Trophoblast cell (in vitro differentiated cells and primary cell): ENCODE results near the gene EMILIN1.

ENCODE experiments used
- DNase-seq, 2 donors: peaks; one replicate each; pipeline ENCODE4 v3.0.0-alpha.2; 2016
- H2AFZ ChIP-seq: 2 replicates; pipeline ENCODE4 v1.6.1; 2013; ENCODE audit warnings: low read length, moderate library complexity, mild to moderate bottlenecking; ENCODE audit not compliant: insufficient read depth, poor library complexity
- H2AK5ac ChIP-seq: 2 replicates; pipeline ENCODE4 v1.6.1; 2013; ENCODE audit warnings: mild to moderate bottlenecking, low read length
- H2BK120ac ChIP-seq: 2 replicates; pipeline ENCODE4 v1.6.1; 2013; ENCODE audit warnings: low read length, mild to moderate bottlenecking, moderate library complexity; ENCODE audit not compliant: insufficient read depth, poor library complexity
- H2BK12ac ChIP-seq: 2 replicates; pipeline ENCODE4 v1.6.1; 2013; ENCODE audit warnings: mild to moderate bottlenecking, low read length, moderate library complexity
- H2BK5ac ChIP-seq: 2 replicates; pipeline ENCODE4 v1.6.1; 2013; ENCODE audit warnings: low read length, low read depth, moderate library complexity, mild to moderate bottlenecking; ENCODE audit not compliant: poor library complexity
- H3K14ac ChIP-seq: 2 replicates; pipeline ENCODE4 v1.6.1; 2013; ENCODE audit warnings: mild to moderate bottlenecking, low read length
- H3K18ac ChIP-seq: 2 replicates; pipeline ENCODE4 v1.6.1; 2013; ENCODE audit warnings: mild to moderate bottlenecking, low read length
- H3K23ac ChIP-seq: 2 replicates; pipeline ENCODE4 v1.6.1; 2013; ENCODE audit warnings: low read length
- H3K27ac ChIP-seq: 2 replicates; pipeline ENCODE4 v1.5.1; 2013; ENCODE audit warnings: low read depth, mild to moderate bottlenecking, inconsistent platforms, low read length, moderate library complexity
- H3K27me3 ChIP-seq: 2 replicates; pipeline ENCODE4 v1.6.1; 2013; ENCODE audit warnings: inconsistent platforms, mild to moderate bottlenecking, low read length, moderate library complexity; ENCODE audit not compliant: insufficient read depth
- H3K36me3 ChIP-seq, 2 experiments: 1 replicate in 1 of 2; 2 replicates in 1 of 2; pipeline ENCODE4 v1.6.1; 2013; ENCODE audit warnings: low read length in 2 of 2, mild to moderate bottlenecking in 2 of 2, moderate library complexity in 1 of 2; ENCODE audit not compliant: insufficient read depth in 2 of 2, control insufficient read depth in 1 of 2
- H3K4ac ChIP-seq: 2 replicates; pipeline ENCODE4 v1.6.1; 2013; ENCODE audit warnings: low read depth, mild to moderate bottlenecking, low read length, moderate library complexity
- H3K4me1 ChIP-seq, 2 experiments: 1 replicate in 1 of 2; 2 replicates in 1 of 2; pipeline ENCODE4 v1.6.1; 2013; ENCODE audit warnings: low read length in 2 of 2, mild to moderate bottlenecking in 2 of 2, moderate library complexity in 1 of 2; ENCODE audit not compliant: insufficient read depth in 2 of 2, control insufficient read depth in 1 of 2
- H3K4me2 ChIP-seq: 2 replicates; pipeline ENCODE4 v1.6.1; 2013; ENCODE audit warnings: inconsistent platforms, mild to moderate bottlenecking, low read length, moderate library complexity
- H3K4me3 ChIP-seq: 2 replicates; pipeline ENCODE4 v1.5.1; 2013; ENCODE audit warnings: mild to moderate bottlenecking, low read depth, low read length, inconsistent platforms
- H3K79me1 ChIP-seq: one replicate; pipeline ENCODE4 v1.6.1; 2013; ENCODE audit warnings: low read length
- H3K79me2 ChIP-seq: 2 replicates; pipeline ENCODE4 v1.6.1; 2013; ENCODE audit warnings: low read length, mild to moderate bottlenecking; ENCODE audit not compliant: control insufficient read depth, insufficient read depth, poor library complexity
- H3K9ac ChIP-seq: 2 replicates; pipeline ENCODE4 v1.6.1; 2013; ENCODE audit warnings: mild to moderate bottlenecking, low read length
- H3K9me3 ChIP-seq: 2 replicates; pipeline ENCODE4 v1.6.1; 2013; ENCODE audit warnings: low read depth, mild to moderate bottlenecking, control low read depth, inconsistent platforms, low read length; ENCODE audit not compliant: insufficient read depth
- H4K12ac ChIP-seq: 2 replicates; pipeline ENCODE4 v1.6.1; 2013; ENCODE audit warnings: low read depth, mild to moderate bottlenecking, low read length, moderate library complexity
- H4K8ac ChIP-seq: 2 replicates; pipeline ENCODE4 v1.6.1; 2013; ENCODE audit warnings: low read depth, mild to moderate bottlenecking, low read length, moderate library complexity
- H4K91ac ChIP-seq: one replicate; pipeline ENCODE4 v1.6.1; 2013; ENCODE audit warnings: low read depth, mild to moderate bottlenecking, low read length, moderate library complexity
- WGBS: extraction: QIAGEN DNeasy Blood & Tissue Kit; methylation state at CpG from one replicate; pipeline ENCODE4 v1.1.7; 2013; ENCODE audit warnings: missing lambda C conversion rate; ENCODE audit not compliant: insufficient read length, insufficient coverage; ENCODE audit errors: extremely low coverage; 5-methylcytosine and 5-hydroxymethylcytosine counted together

EMILIN1 gene

DNA sequence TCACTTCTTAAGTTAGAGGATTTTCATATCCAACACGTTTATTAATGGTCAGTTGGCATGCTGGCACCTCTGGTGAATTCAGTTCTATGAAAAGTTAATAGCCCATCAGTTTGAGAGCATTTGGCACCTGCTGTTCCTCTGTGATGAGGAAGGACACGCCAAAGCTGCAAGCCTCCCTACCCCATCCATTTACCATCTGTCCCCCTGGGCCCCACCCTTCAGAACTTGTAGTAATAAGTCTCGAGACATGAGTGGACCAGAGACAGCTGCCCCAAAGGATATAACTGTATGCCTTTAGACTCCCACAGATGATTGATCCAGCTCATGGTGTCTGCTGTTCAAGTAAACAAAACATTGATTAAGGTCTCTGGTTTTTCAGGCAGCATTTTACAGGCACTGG lies 13.3 kb upstream of the EMILIN1 start:
- Histone ChIP-seq H4K12ac (no peak overlapping the region), H2BK120ac (no peak overlapping the region), H3K79me1 (no peaks in the 10 kb centered on the region), H3K9ac (no peak overlapping the region), H3K14ac (no peak overlapping the region), H3K4ac (no peak overlapping the region), H3K18ac (no peak overlapping the region), H2AFZ (no peak overlapping the region), H3K23ac (no peak overlapping the region), H3K36me3 (peaks cover 27 to 45% of the 10 kb centered on the region in 2 experiments), H4K91ac (no peak overlapping the region), H3K4me1 (peaks cover 0 to 6% of the 10 kb centered on the region in 2 experiments), H2AK5ac (no peak overlapping the region), H4K8ac (no peak overlapping the region), H2BK5ac (no peak overlapping the region), H3K4me2 (no peak overlapping the region), H2BK12ac (no peak overlapping the region), H3K27ac (no peak overlapping the region), H3K4me3 (no peak overlapping the region), H3K27me3 (no peaks in the 10 kb centered on the region), H3K9me3 (no peaks in the 10 kb centered on the region), H3K79me2 (peaks cover 3% of the 10 kb centered on the region)
- WGBS: no CpG with 5 or more reads among the region's 3 CpGs
- DNase-seq: no peak

DNA sequence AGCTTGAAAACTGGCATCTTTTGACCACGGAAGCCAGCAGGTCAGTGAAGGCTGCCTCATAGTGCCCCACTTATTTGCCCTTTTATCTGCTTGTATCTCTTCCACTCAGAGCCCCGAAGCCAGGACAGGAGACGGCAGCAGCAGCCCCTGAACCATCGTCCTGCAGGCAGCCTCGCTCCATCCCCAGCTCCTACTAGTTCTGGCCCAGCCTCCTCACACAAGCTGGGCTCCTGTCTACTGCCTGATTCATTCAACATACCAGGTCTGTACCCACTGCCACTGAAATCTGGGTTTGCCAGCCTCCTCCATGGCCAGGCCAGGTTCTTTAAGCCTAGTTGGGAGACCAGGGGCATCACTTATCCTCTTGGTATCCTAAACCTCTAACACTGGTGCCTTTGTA lies 11.0 kb upstream of the EMILIN1 start:
- Histone ChIP-seq H3K36me3 (peaks cover 28 to 42% of the 10 kb centered on the region in 2 experiments), H3K4me2 (no peak overlapping the region), H3K18ac (no peak overlapping the region), H3K27ac (no peak overlapping the region), H3K4me3 (no peak overlapping the region), H4K12ac (no peak overlapping the region), H2BK120ac (no peak overlapping the region), H3K4ac (no peak overlapping the region), H3K14ac (no peak overlapping the region), H4K91ac (no peak overlapping the region), H2AFZ (no peak overlapping the region), H3K23ac (no peak overlapping the region), H3K9me3 (no peaks in the 10 kb centered on the region), H2BK12ac (no peak overlapping the region), H3K27me3 (no peaks in the 10 kb centered on the region), H4K8ac (no peak overlapping the region), H3K9ac (no peak overlapping the region), H3K4me1 (peaks cover 3 to 15% of the 10 kb centered on the region in 2 experiments), H2AK5ac (no peak overlapping the region), H3K79me2 (peaks cover 21% of the 10 kb centered on the region), H2BK5ac (no peak overlapping the region), H3K79me1 (peaks cover 14% of the 10 kb centered on the region)
- WGBS: no CpG with 5 or more reads among the region's 5 CpGs
- no peak for DNase-seq

DNA sequence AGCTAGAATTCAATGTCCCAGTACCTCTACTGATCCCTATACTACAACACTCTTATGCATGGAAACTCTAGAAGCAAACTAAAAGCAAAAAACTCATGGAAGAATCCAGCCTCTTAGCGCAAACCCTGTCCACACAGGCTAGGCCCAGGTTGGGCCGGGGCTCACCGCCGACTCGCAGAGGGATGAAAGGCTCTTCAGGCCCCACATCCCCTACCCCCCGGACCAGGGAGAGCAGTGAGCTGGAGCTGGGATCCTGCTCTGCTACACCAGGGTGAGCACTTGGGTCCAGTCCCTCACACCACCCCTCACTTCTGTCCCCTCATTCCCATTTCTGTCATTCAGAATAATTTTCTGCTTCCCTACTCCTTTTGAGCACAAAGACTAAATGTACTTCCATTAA lies 9.0 kb upstream of the EMILIN1 start:
- no peak overlapping the region for H3K18ac ChIP-seq
- peaks cover 6 to 18% of the 10 kb centered on the region in 2 experiments for H3K4me1 ChIP-seq
- H2AFZ ChIP-seq: no peak overlapping the region
- no peak for DNase-seq
- peaks cover 19% of the 10 kb centered on the region for H3K79me1 ChIP-seq
- H2BK12ac ChIP-seq: no peak overlapping the region
- H3K9me3 ChIP-seq: no peaks in the 10 kb centered on the region
- H3K27me3 ChIP-seq: no peaks in the 10 kb centered on the region
- H4K91ac ChIP-seq: no peak overlapping the region
- no CpG with 5 or more reads among the region's 6 CpGs for WGBS
- H3K4me2 ChIP-seq: no peak overlapping the region
- no peak overlapping the region for H3K23ac ChIP-seq
- no peak overlapping the region for H2BK120ac ChIP-seq
- H3K4ac ChIP-seq: no peak overlapping the region
- no peak overlapping the region for H3K9ac ChIP-seq
- H3K36me3 ChIP-seq: peaks cover 28 to 42% of the 10 kb centered on the region in 2 experiments
- H3K4me3 ChIP-seq: no peak overlapping the region
- peaks cover 21% of the 10 kb centered on the region for H3K79me2 ChIP-seq
- no peak overlapping the region for H4K8ac ChIP-seq
- H4K12ac ChIP-seq: no peak overlapping the region
- H3K14ac ChIP-seq: no peak overlapping the region
- no peak overlapping the region for H3K27ac ChIP-seq
- H2BK5ac ChIP-seq: no peak overlapping the region
- H2AK5ac ChIP-seq: no peak overlapping the region

DNA sequence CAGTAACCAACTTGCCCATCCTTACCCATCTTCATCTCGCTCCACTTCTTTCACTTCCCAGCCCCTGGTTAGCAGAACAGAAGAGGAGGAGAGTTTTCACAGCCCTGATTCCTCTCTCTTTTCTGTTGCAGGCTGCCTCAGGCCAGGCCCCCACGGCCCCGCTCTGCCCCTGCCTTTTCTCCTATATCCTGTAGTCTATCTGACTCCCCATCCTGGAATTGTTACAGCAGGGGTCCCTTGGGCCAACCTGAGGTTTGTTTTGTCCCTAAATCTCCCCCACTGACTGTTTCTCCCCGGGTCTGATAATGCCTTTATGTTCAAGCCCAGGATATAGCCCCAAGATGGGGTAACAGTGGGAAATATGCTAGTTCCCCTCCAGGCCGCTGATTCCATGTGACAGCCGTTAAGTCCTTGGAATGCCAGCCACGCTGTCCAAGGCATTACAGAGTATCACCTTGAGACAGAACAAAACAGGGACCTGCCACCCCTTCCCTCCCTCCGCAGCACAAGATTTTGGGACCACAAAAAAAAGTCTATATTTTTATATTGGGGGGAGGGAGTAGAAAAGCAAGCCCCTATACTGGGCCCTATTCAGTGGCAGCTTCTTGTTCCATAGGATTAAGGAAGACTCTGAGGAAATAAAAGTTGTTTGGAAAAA lies 8.3 kb upstream of the EMILIN1 start:
- peaks cover 28 to 39% of the 10 kb centered on the region in 2 experiments for H3K36me3 ChIP-seq
- no peak overlapping the region for H2BK120ac ChIP-seq
- H3K9me3 ChIP-seq: no peaks in the 10 kb centered on the region
- no CpG with 5 or more reads among the region's 8 CpGs for WGBS
- peaks cover 19% of the 10 kb centered on the region for H3K79me1 ChIP-seq
- H3K4ac ChIP-seq: peak overlapping the region; percentile 92
- H3K27me3 ChIP-seq: no peaks in the 10 kb centered on the region
- peak overlapping the region; percentile 81 for H3K14ac ChIP-seq
- peak overlapping the region; percentile 79 for H3K4me2 ChIP-seq
- no peak for DNase-seq
- no peak overlapping the region for H3K4me3 ChIP-seq
- peaks cover 6 to 18% of the 10 kb centered on the region in 2 experiments for H3K4me1 ChIP-seq
- peak overlapping the region; percentile 63 for H3K18ac ChIP-seq
- H4K91ac ChIP-seq: no peak overlapping the region
- H2BK12ac ChIP-seq: no peak overlapping the region
- no peak overlapping the region for H3K9ac ChIP-seq
- no peak overlapping the region for H3K23ac ChIP-seq
- peak overlapping the region; percentile 27 for H2AFZ ChIP-seq
- H3K27ac ChIP-seq: no peak overlapping the region
- no peak overlapping the region for H4K8ac ChIP-seq
- peaks cover 21% of the 10 kb centered on the region for H3K79me2 ChIP-seq
- no peak overlapping the region for H2AK5ac ChIP-seq
- H4K12ac ChIP-seq: peak overlapping the region; percentile 49
- no peak overlapping the region for H2BK5ac ChIP-seq
